Measurements from ENCODE around the gene UGT1A8.

DNA sequence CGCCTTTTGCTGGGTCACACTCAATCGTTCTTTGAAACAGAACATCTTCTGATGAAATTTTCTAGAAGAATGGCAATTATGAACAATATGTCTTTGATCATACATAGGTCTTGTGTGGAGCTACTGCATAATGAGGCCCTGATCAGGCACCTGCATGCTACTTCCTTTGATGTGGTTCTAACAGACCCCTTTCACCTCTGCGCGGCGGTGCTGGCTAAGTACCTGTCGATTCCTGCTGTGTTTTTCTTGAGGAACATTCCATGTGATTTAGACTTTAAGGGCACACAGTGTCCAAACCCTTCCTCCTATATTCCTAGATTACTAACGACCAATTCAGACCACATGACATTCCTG, 95.8 kb downstream of the UGT1A8 start:
- TF ChIP-seq POLR2AphosphoS5 (IDR thresholded peaks at IDR 0.05; ENCODE audit: low read depth, low read length) = no peak
- TF ChIP-seq SIN3A (IDR thresholded peaks at IDR 0.05; ENCODE audit: borderline replicate concordance, insufficient read depth, low read length) = no peak
- no peak for TF ChIP-seq TAF1 (IDR thresholded peaks at IDR 0.05; ENCODE audit: borderline replicate concordance, insufficient read depth, low read length)
- TF ChIP-seq, protein P1, sequence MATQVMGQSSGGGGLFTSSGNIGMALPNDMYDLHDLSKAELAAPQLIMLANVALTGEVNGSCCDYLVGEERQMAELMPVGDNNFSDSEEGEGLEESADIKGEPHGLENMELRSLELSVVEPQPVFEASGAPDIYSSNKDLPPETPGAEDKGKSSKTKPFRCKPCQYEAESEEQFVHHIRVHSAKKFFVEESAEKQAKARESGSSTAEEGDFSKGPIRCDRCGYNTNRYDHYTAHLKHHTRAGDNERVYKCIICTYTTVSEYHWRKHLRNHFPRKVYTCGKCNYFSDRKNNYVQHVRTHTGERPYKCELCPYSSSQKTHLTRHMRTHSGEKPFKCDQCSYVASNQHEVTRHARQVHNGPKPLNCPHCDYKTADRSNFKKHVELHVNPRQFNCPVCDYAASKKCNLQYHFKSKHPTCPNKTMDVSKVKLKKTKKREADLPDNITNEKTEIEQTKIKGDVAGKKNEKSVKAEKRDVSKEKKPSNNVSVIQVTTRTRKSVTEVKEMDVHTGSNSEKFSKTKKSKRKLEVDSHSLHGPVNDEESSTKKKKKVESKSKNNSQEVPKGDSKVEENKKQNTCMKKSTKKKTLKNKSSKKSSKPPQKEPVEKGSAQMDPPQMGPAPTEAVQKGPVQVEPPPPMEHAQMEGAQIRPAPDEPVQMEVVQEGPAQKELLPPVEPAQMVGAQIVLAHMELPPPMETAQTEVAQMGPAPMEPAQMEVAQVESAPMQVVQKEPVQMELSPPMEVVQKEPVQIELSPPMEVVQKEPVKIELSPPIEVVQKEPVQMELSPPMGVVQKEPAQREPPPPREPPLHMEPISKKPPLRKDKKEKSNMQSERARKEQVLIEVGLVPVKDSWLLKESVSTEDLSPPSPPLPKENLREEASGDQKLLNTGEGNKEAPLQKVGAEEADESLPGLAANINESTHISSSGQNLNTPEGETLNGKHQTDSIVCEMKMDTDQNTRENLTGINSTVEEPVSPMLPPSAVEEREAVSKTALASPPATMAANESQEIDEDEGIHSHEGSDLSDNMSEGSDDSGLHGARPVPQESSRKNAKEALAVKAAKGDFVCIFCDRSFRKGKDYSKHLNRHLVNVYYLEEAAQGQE (IDR thresholded peaks at IDR 0.05; ENCODE audit: insufficient read depth in 1 of 2, low read depth in 2 of 2, low read length in 2 of 2) = no peak
